ENCODE data around the gene ENTPD2. TPM values are rescaled to one million over a fixed set of nuclear protein-coding genes. Genes with fewer than 3 reads are reported as not detected.
A peak's percentile ranks its signal among the peaks of the same experiment; 100 is the strongest.

The ENTPD2 gene
- total and polyA plus RNA-seq, 9 of the 15 experiments (the other 6 are each of a cell fraction or from before 2014, with no cell fraction given): 0.04 to 0.60 (median 0.14) TPM; not detected in 4

DNA sequence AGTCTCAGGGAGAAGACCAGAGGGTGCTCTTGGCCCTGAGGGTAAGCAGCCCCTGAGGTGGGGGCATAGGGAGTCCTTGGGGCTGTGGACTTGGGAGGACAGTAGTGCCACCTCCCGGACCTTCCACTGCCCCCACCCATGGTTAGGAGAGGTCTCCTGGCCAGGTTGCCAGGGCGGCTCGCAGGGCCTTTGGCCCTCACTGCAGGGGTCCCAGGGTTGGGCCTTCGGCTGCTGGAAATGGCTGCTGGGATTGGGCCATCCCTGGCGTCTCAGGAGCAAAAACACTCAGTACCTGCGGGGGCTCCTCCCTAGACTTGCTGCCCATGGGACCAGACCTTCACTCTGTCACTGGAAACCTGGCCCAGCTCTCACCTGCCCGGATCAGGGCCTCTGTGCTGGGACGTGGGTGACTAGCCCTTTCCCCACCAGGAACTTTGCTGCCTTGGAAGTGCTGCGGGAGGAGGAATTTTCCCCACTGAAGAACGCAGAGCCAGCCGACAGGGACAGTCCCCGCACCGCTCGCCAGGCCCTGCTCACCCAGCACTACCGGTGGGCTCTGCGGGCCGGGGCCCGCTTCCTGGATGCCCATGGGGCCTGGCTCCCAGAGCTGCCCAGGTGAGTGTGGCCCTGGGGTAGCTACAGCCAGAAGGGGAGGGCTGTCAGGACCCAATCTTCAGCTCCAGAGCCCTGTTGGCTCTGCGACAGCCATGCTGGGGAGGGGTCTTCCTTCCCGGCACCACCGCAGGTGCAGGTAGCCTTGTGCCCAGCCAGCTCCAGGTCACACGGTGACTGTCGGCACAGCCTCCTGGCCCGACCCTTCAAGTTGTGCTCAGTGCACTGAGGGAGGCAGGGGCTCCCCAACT lies 26.6 kb upstream of the ENTPD2 start (continued):
- TF ChIP-seq U2AF1 (optimal IDR thresholded peaks at IDR 0.05; ENCODE audit: low read depth, low read length): no peak
- TF ChIP-seq ZNF3 (CRISPR knock-in tag; IDR thresholded peaks at IDR 0.05): no peak
- TF ChIP-seq, protein P1, sequence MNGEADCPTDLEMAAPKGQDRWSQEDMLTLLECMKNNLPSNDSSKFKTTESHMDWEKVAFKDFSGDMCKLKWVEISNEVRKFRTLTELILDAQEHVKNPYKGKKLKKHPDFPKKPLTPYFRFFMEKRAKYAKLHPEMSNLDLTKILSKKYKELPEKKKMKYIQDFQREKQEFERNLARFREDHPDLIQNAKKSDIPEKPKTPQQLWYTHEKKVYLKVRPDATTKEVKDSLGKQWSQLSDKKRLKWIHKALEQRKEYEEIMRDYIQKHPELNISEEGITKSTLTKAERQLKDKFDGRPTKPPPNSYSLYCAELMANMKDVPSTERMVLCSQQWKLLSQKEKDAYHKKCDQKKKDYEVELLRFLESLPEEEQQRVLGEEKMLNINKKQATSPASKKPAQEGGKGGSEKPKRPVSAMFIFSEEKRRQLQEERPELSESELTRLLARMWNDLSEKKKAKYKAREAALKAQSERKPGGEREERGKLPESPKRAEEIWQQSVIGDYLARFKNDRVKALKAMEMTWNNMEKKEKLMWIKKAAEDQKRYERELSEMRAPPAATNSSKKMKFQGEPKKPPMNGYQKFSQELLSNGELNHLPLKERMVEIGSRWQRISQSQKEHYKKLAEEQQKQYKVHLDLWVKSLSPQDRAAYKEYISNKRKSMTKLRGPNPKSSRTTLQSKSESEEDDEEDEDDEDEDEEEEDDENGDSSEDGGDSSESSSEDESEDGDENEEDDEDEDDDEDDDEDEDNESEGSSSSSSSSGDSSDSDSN (IDR thresholded peaks at IDR 0.05; ENCODE audit: borderline replicate concordance in 1 of 2, low read depth in 2 of 2, low read length in 2 of 2): no peak
- TF ChIP-seq PYGO2 (tag; IDR thresholded peaks at IDR 0.05): no peak
- TF ChIP-seq TAF15 (IDR thresholded peaks at IDR 0.05; ENCODE audit: low read depth, low read length): no peak

DNA sequence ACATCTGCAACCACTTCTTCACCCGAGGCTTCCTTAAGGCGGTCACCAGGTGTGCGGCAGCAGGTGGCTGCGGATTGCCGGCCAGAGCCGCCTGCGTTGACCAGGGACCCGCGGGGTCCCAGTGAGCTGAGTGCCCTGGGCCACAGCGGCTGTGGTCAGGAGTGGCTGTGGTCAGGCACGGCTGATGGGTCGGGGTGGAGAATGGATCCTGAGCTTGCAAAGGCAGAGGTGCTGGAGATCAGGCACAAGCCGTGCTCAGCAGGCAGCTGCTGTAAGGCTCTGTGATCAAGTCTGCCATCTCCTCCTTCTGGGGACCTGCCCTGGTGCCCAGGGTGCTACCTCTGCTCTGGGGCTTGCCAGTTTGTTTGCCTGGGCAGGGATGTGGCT lies 25.5 kb upstream of the ENTPD2 start:
- Histone ChIP-seq H4K20me1 (replicated peaks; ENCODE audit: control insufficient read depth, insufficient read depth, low read length) (no peaks in the 10 kb centered on the region), H3K9ac (ENCODE audit: insufficient read depth in 1 of 2, low read depth in 2 of 2, low read length in 2 of 2) (peak overlapping the region in 1 of 2 experiments; percentile 37; a peak in 1 of 4 replicates), H3K4me3 (no peak overlapping the region), H3K4me2 (ENCODE audit: insufficient read depth, low read length) (no peak overlapping the region), H3K79me2 (ENCODE audit: control insufficient read depth, insufficient read depth, low read length) (no peaks in the 10 kb centered on the region; the same call in 2 of the 3 replicates), H3K9me3 (replicated peaks; ENCODE audit: control insufficient read depth, insufficient read depth, low read depth, low read length) (no peaks in the 10 kb centered on the region), H3K4me1 (replicated peaks in 1 of 2; ENCODE audit: control insufficient read depth in 2 of 2, insufficient read depth in 2 of 2, low read length in 2 of 2) (peaks cover 23 to 77% of the 10 kb centered on the region in 2 experiments), H3K9me1 (ENCODE audit: control insufficient read depth, insufficient read depth, low read length) (no peaks in the 10 kb centered on the region), H3K27me3 (ENCODE audit: control insufficient read depth in 2 of 2, insufficient read depth in 2 of 2, low read length in 2 of 2) (no peaks in the 10 kb centered on the region), H3K27ac (ENCODE audit: extremely low read depth, low read depth, low read length) (no peak overlapping the region), H3K36me3 (ENCODE audit: control insufficient read depth, insufficient read depth, low read length) (peaks cover 10% of the 10 kb centered on the region; the same call in 1 of the 3 replicates), H2AFZ (ENCODE audit: low read depth, low read length) (no peak overlapping the region)
- ChIA-PET POLR2A (interaction anchor here (0.6 to 1.0 kb wide), 2 partner anchors 9 to 50 kb away, joined by 3 read pairs; partner anchors contain the start of gene SAPCD2), CTCF (ENCODE audit: low intra/inter-chr PET ratio) (no interaction called here)
- no TSS peak for BruUV-seq (replicated peaks)
- intact Hi-C loops (cut with micrococcal nuclease) (no loop called here), in situ Hi-C loops (cut with MboI) (no loop called here)
- TF ChIP-seq ZNF174 (CRISPR knock-in tag; IDR thresholded peaks at IDR 0.05) (no peak), ESRRB (CRISPR knock-in tag; IDR thresholded peaks at IDR 0.05; ENCODE audit: borderline replicate concordance) (no peak), KLF10 (CRISPR knock-in tag; IDR thresholded peaks at IDR 0.05) (no peak), SP2 (IDR thresholded peaks at IDR 0.05; ENCODE audit: extremely low read depth, low read depth, low read length, poor library complexity, severe bottlenecking) (no peak), STAG1 (CRISPR knock-in tag; IDR thresholded peaks at IDR 0.05; ENCODE audit: borderline replicate concordance) (0 out of 2 replicates have a peak, but pooled peaks have one; percentile 16), ZNF282 (CRISPR knock-in tag; IDR thresholded peaks at IDR 0.05) (no peak), ZNF239 (CRISPR knock-in tag; IDR thresholded peaks at IDR 0.05) (no peak)
- FAIRE-seq: no peak
- no peak for ATAC-seq
- 79% methylated on average over 13 of the region's 13 CpGs for WGBS (ENCODE audit: insufficient coverage, low coverage, missing lambda C conversion rate)
- no peak for DNase-seq (ENCODE audit: extremely low read depth in 1 of 4, low spot score in 3 of 4)

Measured in K562 (cell line).